A549 treated with AZD2906 at 1 μM for 4 hours (cell line): ENCODE measurements around the gene TM9SF1. TPM values are rescaled to one million over a fixed set of nuclear protein-coding genes. Genes with fewer than 3 reads are reported as not detected.

Experiments used
- total RNA-seq: library from RNA; stranded (reverse); fragments of 200-300 nt; extraction: Qiagen RNA extraction; gene quantifications from 5 replicates; pipeline ENCODE4 v1.2.3, GENCODE V29; 2022

Gene TM9SF1, protein sequence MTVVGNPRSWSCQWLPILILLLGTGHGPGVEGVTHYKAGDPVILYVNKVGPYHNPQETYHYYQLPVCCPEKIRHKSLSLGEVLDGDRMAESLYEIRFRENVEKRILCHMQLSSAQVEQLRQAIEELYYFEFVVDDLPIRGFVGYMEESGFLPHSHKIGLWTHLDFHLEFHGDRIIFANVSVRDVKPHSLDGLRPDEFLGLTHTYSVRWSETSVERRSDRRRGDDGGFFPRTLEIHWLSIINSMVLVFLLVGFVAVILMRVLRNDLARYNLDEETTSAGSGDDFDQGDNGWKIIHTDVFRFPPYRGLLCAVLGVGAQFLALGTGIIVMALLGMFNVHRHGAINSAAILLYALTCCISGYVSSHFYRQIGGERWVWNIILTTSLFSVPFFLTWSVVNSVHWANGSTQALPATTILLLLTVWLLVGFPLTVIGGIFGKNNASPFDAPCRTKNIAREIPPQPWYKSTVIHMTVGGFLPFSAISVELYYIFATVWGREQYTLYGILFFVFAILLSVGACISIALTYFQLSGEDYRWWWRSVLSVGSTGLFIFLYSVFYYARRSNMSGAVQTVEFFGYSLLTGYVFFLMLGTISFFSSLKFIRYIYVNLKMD
- total RNA-seq: 60.6 to 69.9 TPM (median 64.6 TPM) in 5 replicates

DNA sequence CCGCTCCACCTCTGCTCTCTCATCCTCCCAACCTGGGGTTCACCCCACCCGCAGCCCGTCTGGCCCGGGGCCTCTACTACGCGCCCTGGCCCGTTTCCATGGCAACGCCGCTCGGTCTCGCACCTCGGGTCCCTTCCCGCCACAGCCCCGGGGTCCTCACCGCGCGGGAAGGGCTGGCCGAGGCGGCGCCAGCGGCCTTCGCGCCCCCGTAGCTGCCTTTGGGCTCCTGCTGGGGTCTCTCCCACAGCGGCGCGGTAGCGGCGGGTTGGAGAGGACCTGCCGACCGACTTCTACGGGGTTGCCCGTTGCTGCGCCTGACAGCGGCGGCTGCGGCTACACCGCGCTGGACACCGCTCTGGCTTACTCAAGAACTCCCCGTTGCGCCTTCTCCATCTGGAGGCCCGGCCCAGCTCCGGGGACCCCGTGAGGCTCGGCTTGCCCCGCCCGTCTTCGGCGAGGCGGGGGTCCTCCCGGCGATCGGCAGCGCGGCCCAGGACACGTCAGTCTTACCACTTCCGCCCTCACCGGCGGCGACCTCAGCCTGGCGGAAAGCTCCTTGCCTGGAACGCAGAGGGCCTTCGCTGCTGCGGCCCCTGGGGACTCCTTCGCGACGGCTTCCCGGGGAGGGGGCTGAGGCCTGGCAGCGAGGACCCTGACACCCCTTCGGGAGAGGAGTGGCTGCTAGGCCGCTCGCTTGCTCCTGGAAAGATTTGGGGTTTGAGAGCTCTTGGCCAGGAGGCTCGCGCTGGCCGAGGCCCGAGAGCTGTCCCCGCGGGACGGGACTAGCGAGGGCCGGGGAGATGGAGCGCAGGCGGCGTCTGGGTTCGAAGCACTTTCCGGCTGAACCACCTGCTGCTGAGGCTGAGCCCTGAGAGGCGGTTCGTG, at the start of gene TM9SF1:
Gene TM9SF1 (minus strand): TSS at position 256 of the 885 bp plus-strand sequence. CDS start 422 bp downstream, outside the sequence.

DNA sequence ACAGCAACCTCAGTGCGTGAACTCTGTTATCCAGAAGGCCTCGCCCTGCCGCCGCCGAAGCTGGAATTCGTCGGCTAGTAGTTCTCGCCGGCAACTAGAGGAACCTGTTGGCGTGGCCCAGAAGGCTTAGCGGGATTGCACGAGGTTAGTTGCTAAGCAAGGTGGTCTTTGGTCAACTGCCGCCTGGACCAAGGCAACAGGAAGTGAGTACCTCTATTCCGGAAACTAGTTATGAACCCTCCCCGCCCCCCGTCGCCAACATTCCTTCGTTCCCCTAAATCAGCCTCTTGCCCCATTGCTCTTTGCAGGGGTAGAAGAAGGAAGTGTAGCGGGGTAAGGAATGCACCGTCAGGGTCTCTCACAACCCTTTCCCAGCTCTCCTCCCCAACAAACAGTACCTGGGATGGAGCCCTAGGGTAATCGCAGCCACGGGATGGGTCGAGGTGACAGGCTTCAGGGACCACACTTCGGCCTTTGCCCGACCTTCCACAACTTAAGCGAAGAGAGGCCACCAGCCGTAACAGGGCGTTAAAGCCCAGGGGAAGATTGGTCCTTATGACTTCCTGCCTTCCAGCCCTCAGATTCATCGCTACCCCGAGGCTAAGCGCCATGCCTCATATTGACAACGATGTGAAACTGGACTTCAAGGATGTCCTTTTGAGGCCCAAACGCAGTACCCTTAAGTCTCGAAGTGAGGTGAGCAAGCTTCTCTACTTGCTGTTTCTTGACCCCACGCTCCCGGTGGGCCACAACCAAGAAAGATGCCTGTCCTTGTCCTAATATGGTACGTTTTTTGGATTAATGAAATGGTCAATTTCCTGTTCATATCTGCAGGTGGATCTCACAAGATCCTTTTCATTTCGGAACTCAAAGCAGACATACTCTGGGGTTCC, 37.6 kb upstream of the TM9SF1 start, which contains the start of gene GMPR2:
Gene GMPR2 (plus strand): TSS at position 285 of the 893 bp plus-strand sequence. CDS start 325 bp downstream, at position 610.

DNA sequence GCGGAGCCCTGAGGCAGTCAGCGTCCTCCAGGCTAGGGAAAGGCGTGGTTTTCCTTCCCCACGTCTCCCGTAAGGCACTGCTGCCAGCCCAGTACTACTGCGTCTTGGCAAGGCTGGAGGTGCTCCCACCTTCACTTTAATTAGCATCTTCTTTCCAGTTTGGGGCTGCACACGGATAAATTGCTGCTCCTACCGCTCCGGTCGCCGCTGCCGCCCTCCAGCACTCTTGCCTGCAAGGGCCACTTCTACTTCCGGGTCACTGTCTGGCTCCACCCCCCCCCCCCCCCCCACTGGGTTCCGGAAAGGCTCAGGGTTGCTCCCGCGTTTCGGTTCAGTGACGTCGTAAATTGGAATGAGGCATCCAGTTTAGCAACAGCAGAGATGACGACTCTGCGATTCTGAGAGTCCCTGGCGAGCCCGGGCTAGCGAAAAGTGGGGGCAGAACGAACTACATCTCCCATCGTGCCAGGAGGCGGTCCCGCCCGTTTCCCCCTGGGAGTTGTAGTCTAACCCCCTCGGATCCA, 36.9 kb upstream of the TM9SF1 start, which contains the start of gene NEDD8:
Gene NEDD8 (minus strand): TSS at position 247 of the 524 bp plus-strand sequence. CDS start 100 bp downstream, at position 147.

DNA sequence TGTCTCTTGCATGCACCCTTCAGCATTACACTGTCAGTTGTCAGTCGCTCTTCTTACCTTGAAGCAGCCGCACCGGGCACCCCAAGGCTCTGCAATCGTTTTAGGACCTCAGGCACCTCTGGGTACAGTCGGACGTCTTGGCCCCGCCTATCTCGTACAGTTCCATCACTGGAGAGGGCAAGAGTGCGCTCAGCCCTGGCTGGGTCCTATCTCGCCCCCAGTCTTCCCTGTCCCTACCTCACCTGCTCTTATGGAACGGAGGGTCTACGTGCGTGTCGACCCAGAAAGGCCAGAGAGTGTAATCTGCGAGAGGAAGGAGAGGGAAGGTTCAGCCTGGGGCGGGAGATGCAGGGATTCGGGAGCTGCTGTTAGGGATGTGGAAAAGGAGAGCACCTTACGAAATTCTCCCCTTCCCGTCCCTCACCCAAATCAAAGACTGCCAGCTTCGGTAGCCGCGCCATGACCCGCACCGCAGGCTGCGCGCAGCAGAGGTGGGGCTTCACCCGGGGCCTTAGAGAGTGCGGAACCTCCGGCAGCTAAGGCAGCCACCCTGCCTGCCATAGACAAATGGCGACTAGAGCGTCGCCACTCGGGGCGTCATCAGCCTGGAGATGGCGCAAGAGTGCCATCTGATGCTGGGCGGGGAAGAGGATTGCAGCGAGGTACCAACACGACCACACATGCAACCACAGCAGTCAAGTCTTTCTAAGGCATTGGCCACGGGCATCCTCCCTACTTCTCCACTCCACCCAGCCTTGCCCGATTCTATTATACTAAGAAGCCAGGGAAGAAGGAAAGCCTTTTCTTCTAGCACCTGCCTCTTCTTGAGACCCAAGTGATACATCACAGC, 20.5 kb upstream of the TM9SF1 start, which contains the start of gene MDP1:
Gene MDP1 (minus strand): TSS at position 572 of the 850 bp plus-strand sequence. CDS start 111 bp downstream, at position 461.

DNA sequence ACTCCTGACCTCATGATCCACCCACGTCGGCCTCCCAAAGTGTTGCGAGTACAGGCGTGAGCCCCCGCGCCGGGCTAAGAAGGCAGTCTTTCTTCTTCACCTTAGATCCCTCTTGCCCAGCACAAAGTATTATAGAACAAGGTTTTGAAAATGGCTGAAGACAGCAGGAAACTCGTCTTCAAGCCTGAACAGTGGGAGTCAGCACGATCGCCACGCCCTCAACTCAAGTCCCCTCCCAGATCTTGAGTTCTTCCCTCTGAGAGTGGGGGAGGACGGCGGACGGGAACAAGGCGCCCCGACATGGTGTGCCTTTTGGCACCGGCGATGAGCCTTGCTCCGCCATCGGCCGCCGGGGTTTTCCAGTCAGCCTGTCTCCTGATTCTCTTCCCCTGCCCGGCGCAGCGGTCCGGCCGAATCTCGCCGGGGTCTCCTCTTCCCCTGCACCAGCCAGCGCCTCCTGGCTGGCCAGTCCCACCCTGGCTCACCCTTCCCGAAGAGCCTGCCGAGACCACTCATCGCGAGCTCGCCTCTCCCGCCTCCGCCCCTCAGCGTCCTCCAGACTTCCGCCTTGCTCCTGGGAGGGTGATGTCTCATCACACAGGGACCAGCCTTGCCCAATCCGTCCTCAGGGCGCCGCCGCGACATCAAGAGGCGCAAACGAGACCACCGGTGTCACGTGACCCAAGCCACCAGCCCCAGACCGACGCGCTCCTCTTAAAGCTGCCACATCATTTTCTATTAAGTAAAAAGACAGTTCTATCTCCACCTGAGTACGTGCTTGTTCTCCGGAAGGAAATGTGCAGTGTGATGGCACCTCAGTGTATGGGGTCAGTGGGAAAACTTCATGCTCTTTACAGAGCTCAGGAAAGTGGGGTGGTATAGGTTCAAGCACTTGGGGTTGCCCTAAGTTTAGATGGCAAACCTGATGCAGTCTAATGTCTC, 18.0 kb upstream of the TM9SF1 start, which contains the start of gene CHMP4A:
Gene CHMP4A (minus strand): TSS at position 565 of the 942 bp plus-strand sequence. CDS start 49 bp downstream, at position 516.

DNA sequence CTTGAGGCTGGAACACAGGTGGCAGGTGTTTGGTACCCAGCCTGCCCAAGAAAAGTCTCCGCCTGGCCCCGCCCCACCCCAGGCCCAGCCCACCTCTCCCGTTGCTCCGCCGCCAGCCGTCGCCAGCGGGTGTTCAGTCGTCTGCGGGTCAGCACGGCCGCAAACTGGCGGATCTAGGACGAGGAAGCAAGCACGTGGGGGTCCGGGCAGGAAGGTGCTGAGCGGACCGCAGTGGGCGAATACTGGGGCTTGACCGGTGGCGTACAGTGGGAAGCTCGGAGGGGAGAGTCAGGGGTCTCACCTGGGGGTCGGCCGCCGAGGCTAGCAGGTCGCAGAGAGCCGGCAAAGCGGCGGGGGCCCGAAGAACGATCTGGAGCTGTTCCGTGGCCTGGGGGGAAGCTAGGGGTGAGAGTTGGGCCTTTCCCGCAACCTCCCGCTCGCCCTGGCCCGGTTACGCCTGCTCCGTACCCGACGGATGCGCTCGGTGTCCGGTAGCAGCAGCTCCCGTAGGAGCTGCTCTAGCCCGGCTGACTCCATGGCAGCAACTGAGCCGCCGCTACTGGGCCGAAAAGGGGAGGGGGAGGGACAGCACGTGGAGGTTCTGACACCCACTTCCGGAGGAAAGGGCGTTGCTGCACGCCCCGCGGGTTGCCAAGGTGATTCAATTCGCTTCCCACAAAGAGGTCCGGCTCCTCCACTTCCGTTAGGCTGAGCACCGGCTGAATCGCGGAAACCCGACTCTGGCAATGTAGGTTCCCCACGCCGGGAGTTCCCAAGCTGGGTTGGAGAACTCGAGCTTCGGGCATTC, 6.8 kb downstream of the TM9SF1 start, which contains the start of gene IPO4:
Gene IPO4 (minus strand): TSS at position 566 of the 808 bp plus-strand sequence. CDS start 29 bp downstream, at position 537.

DNA sequence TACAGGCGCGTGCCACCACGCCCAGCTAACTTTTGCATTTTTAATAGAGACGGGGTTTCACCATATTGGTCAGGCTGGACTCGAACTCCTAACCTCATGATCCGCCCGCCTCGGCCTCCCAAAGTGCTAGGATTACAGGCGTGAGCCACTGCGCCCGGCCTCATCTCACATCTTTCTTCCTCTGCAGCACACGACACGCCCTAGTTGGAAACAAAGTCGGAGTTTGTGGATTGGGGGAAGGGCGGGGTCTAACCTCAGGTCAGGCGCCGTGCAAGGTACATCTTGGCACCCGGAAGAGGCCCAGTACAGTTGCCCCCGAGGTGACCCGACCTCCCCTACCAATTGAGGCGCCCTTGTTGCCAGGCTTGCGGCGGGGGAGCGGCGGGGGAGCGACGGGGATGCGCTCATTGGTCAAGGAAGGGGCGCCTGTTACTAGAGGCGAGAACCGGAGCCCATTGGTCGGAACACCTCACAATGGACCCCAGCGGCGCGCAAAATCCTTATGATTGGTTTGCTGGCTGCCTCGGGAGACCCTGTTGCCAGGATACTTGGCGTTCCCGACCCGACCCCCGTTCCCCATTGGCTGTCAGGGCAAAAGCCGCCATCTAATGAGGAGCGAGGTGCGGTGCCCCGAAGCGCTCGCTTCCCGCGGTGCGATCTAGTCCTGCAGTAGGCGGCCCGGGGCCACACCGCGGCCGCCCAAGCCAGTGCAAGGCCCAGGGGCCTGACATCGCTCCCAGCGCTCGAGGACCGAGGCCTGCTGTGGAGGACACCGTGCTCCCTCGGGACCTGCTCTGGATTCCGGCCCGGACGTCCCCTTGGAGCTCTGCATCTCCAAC, 23.6 kb downstream of the TM9SF1 start, which contains the start of gene REC8:
Gene REC8 (plus strand): TSS at position 659 of the 839 bp plus-strand sequence. CDS start 473 bp downstream, outside the sequence.

DNA sequence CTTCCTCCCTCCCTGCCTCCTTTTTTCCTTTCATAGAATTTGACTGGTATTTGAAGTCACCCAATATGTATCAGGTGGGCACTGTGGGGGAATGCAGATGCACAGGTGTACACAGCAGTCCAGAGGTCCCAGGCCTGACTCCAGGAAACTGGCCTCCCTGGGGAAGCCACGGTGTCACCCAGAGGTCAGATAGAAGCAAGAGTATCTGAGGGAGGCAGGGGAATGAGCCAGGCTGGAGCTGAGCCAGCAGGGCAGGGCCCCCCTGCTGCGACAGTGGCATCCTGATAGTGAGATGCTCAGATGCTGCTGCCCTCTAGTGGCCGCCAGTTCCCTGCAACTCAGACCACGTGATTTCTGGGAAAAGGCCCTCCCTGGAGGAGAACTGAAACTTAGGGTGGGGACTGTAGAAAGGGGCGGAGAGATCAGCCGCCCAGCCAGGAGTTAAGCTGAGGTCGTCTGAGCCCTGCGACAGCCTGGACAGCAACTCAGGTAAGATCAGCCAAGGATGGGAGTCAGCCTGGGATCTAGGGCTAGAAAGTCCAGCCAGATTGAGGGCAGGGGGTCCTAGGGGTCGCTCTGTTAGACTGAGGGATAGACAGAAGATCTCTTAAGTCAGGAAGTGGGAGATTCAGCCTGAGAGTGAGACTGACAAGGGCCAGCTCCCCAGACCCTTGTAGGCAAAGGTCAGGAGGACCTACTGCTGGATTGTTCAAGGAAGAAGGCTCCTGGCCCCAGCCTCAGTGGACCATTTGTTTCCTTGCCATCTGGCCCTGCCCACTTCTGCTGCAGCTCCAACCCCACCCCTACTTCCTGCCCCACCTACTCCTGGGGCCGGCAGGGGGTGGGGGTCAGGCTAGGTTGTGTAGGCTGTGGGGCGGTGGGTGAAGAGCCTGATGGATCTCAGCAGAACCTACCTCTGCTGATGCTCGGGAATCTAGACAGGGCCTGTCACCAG, 34.1 kb downstream of the TM9SF1 start, which contains the start of gene IRF9:
Gene IRF9 (plus strand): TSS at position 416 of the 955 bp plus-strand sequence. CDS start 880 bp downstream, outside the sequence.

DNA sequence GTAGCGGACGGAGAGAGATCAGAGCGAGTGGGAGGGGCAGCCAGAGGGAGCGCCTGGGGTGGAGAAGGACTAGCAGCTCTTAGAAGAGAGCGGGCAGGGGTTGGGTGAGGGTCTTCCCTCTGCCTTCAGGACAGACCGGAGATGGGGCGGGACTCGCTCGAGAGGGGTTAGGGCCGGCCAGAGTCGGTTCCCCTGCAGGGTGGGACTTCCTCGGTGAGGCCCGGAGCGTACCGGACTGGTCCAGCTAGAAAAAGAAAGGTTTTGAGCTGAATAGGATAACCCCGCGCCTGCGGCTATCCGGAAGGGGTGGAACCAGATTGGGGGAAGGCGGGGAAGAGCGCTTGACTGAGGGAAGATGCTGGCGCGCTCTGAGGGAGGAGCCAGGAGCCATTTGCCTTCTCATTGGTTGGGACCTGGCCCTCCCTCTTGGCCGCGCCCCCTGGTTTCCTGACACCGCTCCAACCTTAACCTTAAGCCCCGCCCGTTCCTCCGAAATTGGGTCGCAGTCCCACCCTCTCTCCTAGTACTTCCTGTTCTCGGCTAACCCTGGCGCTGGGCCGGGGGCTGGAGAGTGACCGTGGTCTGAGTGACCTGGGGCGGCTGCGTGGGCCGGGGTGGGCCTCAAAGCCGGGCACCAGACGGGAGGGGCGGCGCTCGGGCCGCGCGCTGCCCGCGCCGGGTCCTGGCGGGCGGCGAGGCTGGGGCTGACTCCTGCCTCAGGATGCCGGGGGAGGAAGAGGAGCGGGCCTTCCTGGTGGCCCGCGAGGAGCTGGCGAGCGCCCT, 48.1 kb downstream of the TM9SF1 start, which contains the start of gene RNF31:
Gene RNF31 (plus strand): TSS at position 521 of the 783 bp plus-strand sequence. CDS start 201 bp downstream, at position 722.

DNA sequence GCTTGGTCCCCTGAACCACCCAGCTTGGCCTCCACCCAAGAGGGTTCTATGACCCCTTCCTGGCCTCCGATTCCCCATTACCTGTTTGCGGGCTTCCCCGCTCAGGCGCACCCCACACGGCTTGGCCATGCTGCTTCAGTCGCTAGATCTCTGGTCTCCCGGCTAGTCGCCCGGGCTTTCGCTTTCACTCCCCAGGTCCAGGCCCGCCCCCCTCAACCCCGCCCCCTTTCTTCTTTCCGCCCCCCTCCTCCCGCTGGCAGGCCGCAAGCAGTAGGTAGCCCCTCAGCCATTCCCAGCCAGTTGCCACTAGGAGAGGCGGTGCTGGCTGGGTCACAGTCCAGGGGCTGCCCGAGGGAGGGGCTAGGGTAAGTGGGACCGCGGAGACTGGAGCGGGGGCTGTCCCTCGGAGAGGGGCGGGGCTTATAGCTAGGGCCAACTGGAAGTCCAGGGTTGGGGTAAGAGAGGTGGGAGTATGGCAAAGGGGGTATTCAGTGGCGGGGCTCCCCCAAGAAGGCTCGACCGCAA, 48.7 kb downstream of the TM9SF1 start, which contains the start of gene PSME2:
Gene PSME2 (minus strand): TSS at position 158 of the 525 bp plus-strand sequence. CDS start 29 bp downstream, at position 129.

DNA sequence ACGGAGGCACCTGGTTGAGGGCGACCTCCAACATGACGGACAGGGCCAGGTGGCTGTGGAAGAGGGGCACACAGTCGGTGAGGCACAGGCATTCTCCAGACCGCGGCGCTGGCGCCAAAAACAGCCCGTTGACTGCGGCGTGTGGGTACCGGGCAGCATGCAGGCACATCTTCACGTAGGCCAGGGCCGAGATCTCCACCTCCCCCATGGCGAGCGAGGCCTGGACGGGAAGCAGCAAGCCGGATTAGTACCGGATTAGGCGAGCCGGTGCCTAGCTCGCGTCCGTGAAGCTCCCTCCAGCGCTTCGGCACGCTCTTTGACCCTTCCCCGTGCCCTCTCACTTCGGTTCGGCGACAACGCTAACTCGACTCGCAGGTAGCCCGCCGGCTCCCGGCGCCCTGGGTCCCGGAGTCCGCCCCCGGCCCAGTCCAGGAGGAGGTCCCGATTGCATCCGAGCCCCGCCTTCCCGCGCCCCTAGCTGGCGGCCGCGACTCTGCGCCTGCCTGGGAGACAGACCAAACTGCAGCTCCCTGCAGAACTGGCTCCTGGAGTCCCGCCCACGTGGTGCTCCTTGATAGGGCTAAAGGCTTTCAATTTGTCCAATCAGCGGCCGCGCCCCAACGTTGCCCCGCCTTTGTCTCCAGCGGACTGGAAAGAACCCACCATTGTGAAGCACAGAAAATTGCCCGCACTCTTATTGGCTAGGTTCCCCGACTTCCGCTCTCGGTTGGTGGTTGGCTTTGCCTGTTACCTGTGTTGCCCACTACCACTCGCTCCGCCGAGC, 54.0 kb downstream of the TM9SF1 start, which contains the start of gene EMC9:
Gene EMC9 (minus strand): TSS at position 495 of the 784 bp plus-strand sequence. CDS start 287 bp downstream, at position 208.

